NCI-H187 treated with DMSO at 0.1 percent for 48 hours (cell line): ENCODE data around the gene RFNG.

Experiments
- DNase-seq: peaks from one replicate; lab custom pipeline; 2025; lab: John Stamatoyannopoulos, UW

The RFNG gene

DNA sequence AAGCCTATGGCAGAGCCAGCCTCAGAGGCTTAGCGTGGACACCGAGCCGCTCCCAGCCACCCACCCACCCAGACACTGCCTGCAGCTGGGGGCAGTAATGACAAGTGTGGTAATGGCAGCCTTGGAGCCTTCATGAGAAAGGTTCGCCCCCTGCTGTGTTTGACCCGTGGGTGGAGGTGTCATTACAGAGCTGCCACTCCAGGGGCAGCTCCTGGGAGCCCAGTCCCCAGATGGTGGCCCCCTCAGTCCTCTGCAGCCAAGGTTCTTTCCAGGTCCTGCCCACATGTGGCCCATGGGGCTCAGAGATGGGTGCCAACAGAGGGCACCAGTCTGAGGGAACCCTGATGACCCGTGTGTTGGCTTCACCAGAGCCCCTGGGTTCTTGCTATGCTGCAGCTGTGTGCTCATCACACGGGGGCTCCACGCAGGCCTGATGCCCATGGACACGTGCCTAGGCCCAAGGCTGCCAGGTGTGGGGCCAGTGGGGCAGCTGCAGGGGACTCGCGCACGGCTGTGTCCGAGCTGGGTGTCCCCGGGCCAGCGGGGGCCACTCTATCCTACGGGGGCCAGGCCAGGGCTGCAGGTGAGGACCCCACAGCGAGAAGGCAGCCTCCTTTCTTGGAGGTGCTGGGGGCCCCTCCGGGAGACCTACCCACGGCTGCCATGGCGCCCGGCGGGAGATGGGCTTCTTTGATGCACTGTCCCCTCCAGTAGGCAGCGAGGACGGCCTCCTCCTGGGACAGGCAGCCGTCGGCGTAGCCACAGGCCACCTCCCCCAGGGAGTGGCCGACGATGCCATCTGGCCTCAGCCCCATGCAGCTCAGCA lies 38.3 kb upstream of the RFNG start:
- no peak for DNase-seq

DNA sequence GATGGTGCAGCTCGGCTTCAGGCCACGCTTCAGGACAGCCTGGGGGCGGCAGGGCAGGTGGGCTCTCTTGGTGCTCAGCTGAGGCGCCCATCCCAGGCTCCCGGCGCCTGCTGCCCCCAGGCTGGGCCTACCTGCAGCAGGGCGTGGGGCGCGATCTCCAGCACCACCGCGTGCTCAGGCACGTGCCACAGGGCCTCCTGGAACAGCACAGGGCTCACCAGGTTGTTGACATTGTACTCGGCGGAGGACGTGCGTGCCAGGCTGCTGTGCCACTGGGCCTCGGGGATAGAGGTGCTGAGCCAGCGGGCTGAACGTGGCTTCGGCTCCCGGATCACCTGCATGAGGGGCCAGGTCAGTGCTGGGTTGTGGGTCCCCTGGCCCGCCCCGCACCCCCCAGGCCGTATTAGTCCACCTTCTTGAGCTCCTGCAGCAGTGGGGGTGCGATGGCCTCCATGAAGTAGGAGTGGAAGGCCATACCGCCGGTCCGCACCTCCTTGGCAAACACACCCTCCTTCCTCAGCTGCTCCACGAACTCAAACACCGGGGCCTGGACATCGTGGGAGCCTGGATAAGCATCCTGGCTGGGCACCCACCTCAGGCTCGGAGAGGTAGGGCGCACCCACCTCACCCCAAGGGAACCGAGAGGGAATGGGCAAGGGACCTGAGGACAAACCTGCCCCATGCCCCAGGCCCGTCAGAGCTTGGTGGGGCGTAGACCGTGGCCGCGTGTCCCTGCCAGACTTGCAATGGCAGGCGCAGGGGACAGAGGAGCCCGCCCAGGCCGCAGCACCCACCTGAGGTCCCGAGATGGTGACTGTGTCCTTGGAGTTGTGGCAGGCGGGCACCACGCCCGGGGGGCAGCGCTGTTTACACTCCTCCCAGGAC lies 37.5 kb upstream of the RFNG start:
- no peak for DNase-seq

DNA sequence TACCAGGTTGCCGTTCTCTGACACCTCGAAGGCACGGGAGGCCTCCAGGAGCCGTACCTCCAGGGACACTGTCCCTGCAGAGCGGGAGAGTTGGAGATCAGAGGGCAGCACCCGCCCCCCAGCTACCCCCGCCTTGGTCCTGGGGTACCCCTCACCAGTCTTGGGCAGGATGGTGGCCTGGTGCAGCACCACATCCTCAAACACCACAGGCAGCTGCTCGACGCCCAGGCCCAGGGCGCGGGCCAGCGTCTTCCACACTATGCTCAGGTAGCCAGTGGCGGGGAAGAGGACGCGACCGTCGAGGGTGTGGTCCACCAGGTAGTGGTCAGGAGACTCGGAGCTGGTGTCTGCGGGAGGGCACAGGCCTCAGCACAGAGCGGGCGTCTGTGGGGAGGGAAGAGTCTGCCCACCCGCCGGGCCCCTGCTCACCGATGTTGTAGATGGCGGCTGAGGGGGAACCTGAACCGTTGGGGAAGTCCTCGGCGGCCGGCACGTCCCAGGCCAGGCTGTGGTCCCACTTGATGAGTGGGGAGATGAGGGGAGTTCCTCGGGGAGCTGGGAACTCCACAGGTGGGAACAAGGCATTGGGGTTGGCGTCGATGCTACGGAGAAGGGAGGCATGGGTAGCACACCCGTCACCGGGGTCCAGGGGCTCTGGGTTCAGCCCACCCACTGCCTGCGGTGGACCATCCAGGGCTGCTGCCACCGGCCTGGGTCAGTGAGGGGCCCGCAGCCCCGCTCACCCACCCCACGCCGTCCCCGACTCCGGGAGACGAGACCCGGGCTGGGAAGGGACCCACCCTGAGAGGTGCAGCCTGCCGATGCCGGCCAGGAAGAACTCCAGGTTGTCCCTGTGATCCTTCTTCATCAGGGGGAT lies 36.6 kb upstream of the RFNG start:
- no peak for DNase-seq

DNA sequence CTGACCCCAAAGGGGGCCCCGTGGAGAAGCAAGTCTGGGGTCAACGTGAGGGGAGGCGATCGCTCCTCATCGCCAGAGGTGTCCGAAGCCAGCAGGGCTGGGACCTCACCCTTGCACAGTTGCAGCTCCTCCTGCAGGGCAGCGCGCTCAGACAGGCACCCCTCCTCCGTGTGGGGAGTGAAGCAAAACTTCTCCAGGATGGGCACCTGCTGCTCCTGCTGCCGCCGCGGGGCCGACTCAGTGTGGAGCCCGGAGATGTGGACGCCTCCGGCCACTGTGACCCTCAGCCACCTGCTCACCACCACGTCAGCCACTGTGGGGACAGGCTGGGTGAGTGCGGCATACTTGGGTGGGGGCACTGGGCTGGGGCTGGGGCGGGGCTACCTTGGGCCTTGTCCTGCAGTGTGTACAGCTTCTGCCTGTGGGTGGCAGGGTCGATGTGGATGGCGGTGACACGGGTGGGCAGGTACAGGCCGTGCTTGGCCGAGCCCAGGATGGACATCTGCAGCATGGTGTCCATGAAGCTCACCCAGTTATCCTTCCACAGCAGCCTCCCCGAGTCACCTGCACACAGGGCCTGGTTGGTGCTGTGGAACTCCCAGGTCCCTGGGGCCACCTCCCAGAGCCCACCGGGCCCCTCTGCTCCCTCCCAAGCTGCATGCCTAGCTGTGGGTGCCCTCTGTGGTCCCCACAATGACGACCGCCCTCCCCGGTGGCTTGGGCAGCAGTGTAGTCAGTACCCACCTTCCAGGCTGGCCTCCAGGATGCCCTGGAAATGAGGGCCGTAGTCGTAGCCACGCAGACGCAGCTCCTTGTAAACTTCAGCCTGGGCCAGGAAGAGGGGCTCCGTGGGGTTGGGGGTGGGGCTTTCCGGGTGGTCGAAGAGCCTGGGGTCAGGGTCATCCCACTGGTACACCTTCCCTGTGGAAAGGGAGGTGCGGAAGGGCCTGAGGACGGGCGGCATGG lies 35.6 kb upstream of the RFNG start:
- DNase-seq: no peak

DNA sequence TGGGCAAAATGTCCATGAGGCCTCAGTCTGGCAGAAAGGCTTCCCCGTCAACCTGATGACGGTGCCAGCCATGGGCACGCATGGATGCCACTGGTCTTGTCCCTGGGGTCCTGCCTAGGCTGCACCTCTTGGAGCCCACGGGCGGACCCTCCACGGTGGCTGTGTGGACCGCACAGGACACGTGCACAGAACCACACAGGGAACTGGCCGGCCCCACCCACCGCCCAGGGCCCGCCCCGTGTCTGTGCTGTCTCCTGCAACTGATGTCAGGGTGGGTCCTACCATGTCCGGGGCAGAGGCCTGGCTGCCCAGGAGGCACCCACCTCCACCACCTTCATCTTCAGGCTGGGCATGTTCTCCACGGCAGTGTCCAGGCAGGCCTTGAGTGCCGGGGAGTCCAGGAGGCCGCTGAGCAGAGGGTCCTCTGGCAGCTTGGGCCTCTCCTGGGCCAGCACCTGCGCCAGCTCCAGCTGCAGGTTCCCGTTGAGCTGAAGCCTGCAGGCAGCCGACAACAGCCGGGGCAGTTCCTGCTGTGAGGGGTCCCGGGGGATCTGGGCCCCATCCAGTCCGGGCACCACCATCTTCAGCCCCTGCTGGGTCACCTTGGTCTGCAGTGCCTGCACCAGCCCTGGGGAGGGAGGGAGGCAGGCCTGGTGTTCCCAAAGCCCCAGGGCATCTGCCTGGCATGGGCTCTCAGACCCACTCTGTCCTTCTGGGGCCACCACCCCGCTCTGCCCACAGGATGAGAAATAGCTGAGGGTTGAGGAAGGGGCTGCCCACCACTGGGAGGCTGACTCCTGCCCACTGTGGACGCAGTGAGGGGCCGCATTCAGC lies 34.5 kb upstream of the RFNG start:
- DNase-seq: no peak

DNA sequence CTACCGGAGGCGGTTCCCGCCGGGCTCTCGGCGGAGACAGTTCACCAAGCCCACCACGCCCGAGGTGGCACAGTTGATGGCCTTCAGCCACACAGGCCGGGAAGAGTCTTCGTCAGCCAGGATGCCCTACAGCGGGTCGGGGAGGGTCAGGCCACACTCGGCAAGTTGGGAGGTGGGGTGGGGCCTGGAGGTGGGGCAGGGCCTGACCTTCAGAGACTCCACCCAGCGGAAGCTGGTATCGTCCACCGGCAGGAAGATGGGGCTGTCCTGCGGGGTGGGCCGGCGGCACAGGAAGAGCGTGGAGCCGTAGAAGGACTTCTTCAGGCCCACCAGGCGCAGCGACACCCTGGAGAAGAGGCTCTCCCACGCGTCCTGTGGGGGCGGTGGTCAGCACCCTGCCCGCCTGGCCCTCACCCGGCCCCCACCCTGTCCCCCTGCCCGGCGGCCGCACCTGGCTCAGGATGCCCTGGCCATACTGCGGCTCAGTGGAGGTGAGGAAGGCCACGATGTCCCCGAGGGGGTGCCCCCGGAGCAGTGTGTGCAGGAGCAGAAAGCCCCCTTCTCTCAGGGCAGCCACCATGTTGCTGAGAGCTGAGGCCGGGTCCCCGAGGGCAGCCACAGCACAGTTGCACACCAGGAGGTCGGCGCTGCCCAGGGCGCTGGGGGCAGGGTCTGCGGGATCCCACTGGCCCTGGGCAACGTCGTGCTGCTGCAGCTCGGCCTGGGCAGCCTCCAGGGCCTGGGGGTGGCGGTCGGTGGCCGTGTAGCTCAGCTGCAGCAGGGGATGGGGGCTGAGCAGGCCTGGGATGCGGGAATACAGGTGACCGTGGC lies 33.6 kb upstream of the RFNG start:
- DNase-seq: no peak

DNA sequence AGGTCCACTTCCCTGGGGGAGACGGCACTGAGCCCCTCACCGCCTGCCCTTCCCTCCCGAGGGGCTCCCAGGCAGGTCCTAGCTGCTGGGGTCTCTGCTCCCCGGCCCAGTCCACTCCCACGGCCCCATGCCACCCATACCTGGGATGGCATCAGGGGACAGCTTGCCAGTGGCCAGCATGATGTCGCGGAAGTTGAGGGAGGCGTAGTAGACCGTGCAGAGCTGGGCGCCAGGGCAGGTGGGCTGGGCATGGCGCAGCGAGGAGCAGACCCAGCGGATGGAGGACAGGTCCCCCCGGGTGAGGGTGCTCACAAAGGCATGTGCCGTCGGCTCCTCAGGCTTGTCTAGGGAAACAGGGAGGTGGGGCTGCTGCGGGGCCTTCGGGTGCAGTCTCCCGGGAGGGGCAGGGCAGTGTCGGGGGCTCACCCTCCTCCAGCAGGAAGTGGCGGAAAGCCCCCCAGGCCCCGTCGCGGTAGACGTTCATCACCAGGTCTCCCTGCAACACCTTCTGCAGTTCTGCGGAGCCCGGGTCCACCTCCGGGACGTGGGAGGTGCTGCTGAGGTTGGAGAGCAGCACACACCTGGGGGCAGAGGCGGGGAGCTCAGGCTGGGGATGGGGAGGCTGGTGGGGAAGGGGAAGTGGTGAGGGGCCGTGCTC lies 32.9 kb upstream of the RFNG start:
- DNase-seq: no peak

DNA sequence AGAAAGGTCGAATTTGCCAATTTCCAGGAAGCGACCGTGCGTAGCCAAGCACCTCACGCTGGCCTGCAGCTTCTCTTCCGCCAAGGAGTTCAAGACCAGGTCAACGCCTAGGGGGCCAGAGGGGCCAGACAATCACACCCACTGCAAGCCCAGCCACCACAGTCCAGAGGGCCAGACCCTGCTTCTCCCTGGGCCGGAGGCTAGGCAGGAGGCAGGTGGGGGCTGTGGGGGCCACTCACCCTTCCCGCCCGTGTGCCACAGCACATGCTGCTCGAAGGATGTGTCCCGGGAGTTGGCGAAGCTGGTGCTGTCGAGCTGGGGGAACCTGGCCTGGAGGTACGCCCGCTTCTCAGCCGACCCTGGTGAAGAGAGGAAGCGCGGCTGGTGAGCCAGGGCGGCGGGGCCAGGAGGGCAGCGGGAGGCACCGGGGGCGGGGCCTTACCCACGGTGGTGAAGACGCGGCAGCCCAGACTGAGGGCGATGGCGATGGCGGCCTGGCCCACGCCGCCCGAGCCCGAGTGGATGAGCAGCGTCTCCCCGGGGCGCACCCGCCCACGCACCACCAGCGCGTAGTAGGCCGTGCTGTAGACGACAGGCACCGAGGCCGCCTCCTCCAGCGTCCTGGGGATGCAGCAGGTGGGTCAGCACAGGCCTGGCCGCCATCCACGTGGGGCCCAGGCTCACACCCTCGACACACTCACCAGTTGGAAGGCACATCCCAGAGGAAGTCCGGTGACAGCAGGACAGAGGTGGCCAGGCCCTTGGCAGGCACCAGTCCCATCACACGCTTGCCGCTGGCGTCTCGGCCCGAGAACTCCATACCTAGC lies 32.1 kb upstream of the RFNG start:
- no peak for DNase-seq

DNA sequence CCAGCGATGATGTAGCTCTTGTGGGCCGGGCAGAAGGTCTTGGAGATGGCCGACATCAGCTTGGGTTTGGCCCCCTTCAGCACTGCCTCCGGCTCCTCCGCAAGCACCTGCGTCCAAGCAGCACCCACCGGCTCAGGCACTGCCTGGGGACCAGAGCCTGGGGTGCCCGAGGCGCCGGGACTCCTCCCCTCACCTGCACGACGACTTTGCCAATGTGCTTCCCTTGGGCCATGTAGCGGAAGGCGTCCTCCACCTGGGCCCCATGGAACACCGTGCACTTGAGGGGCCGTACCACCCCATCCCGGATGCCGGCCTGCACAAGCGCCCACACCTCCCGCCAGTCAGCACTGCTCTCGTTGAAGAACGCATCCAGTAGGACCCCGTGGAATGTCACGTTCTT lies 31.4 kb upstream of the RFNG start:
- no peak for DNase-seq

DNA sequence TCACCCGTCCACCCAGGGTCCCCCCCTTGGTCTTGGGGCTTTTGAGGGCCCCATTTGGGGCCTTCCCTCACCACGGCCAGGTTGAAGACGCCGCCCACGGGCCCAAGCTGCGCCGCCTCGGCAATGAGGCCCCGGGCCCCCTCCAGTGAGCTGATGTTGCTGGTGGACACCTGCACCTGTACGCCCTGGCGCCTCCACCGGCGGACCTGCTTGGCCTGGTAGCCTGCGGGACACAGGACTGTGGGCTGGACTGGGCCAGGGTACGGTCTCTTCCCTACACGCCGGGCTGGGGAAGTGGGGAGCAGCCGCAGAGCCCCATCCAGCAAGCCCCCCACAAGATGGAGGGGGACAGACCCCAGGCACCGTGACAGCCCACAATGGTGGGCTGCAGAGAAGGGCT lies 30.8 kb upstream of the RFNG start:
- no peak for DNase-seq

DNA sequence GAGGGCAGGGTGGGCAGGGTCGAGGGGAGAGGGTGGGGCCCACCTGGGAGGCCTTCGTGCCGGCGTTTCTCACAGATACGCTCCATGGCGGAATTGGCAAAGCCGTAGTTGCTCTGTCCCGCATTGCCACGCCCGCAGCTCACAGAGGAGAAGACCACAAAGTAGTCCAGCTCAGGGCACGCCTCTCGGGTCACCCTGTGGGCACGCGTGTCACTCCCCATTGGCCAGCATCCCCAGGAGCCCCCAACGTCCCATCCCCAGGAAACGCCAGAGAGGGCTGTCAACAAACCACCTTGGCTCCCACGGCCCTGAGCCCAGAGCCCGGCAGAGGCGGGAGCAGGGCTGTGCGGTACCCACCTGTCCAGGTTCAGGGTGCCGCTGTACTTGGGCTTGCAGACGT lies 30.4 kb upstream of the RFNG start:
- DNase-seq: no peak

DNA sequence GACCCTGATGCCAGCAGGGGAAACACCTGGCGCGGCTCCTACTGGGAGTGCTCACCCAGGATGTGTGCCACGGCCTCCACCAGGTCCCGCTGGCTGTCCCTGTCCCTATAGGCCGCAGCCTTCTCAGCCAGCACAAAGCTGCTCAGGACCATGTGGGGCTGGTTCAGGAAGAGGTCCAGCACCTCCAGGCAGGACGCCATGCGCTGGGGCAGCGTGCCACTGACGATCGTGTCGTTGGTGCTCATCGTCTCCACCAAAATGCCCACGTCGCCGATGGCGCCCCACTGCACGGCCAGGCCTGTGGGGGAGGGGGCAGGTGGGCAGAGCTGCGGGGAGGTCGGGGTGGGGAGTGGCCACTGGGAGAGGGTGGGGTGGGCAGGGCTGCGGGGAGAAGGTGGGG lies 29.9 kb upstream of the RFNG start:
- no peak for DNase-seq

DNA sequence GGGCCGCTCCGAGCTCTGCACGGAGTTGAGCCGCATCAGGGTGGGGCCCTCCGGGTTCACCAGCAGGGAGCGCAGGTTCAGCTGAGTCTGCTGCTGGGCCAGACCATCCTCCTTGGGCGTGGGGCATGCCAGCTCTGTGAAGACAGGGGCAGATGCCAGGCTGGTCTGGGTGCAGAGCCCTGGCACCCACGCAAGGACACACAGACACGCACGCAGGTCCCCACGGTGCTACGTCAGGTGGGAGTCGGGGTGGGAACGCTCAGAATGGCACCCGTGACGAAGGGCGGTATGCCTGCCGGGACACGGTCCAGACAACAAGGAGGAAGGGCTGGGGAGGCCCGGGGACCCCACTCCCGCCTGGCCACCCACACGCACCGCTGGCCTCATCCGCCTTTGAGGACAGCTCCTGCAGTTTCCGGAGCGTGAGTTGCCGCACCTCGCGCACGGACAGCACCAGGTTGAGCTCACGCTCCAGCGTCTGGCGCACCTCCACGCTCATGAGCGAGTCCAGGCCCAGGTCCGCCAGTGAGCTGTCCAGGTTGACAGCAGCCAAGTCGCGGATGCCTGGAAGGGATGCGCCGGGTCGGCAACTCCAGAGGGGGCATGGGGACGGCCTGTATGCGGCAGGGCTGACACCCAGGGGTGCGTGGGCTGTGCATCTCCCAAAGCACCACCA lies 29.3 kb upstream of the RFNG start:
- DNase-seq: no peak

DNA sequence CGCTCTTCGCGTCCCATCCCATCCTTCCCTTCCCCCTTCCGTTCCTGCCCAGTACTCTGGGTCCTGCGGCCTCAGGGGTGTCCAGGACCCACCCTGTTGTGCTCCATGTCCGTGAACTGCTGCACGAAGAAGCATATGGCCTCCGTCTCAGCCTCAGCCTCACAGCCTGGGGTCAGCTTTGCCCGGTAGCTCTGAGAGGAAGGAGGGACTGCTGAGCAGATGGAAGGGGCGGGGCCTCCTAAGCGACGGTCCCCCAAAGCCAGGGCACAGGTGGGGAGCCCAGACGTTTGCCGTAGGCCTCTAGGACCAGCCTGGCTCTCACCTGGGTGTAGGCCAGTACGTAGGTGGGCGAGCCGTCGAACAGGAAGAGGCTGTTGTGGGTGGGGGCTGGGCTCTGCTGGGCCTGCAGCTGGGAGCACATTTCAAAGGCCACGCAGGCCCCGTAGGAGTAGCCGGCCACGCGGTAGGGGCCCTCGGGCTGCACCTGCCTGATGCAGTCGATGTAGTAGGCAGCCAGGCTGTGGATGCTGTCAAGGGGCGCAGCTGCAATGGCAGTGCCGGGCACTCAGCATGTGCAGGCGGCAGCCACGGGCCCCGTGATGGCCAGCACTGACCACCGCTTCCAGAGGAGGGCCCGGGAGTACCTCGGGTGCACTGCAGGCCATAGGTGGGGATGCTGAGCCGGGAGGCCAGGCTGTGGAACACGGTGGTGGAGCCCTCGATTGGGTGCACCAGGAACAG lies 28.6 kb upstream of the RFNG start:
- DNase-seq: no peak

DNA sequence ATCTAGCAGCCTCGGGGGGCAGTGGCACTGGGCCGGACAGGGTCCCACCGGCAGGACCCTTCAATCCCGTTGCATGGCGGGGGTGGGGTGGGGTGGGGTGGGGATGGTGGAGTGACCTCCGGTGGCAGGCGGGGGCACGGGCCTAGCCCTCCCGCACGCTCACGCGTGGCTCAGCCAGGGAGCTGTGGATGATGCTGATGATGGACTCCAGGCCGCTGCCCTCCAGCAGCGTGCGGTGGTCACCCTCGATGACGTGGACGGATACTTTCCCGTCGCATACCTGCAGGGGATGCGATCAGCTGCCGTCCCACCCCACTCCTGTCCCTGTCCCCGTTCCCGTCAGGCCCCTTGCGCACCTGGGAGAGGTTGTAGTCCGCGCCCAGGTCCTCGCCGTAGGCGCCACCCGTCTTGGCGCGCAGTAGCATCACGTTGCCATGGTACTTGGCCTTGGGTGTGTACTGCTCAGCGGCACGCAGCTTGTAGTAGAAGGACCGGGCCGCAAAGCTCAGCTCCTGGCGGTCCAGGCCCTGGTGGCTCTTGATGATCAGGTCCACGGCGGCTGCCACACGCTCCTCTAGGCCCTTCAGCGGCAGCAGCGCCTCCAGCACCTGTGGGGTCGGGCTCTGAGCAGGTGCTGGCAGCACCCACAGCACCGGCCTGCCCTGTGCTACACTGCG lies 27.5 kb upstream of the RFNG start:
- DNase-seq: no peak

DNA sequence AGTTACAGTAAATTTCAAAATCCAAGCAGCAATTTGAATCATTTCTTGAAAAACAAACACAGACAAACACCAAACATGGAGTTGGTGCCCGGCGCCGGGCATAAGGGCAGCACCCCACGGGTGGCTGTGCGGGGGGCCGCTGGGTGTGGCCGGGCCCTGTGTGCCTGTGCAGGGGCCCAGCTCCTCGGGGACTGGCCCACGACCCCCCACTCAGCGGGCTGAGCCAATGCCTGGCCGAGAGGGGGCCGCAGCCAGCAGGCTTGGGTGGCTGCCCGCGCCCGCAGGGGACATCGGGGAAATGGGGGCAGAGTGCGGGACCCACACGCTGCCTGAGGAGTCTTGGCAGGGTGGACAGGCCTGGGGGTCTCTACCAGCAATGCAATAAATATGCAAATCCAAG lies 26.8 kb upstream of the RFNG start:
- DNase-seq: no peak
